Testis (tissue), 3 donors: ENCODE results near the gene SYMPK. TPM values are rescaled to one million over a fixed set of nuclear protein-coding genes. Genes with fewer than 3 reads are reported as not detected.

Source experiments
- DNase-seq: peaks from one replicate; pipeline ENCODE4 v3.0.0-alpha.2; 2019
- H3K27ac ChIP-seq, 2 donors: fragments of 200-600 bp; sonication (generic); one replicate each; pipeline ENCODE4 v1.5.1; 2019
- H3K27me3 ChIP-seq: fragments of 200-600 bp; sonication (generic); one replicate; pipeline ENCODE4 v1.5.1; 2019
- H3K36me3 ChIP-seq: fragments of 200-600 bp; sonication (generic); one replicate; pipeline ENCODE4 v1.5.1; 2017; ENCODE audit warnings: low read depth; ENCODE audit errors: missing control alignments
- H3K4me1 ChIP-seq: fragments of 200-600 bp; sonication (generic); one replicate; pipeline ENCODE4 v1.5.1; 2019
- H3K4me3 ChIP-seq, 2 donors: fragments of 200-600 bp; sonication (generic); one replicate each; pipeline ENCODE4 v1.5.1; 2017 to 2019
- H3K9me3 ChIP-seq: fragments of 200-600 bp; sonication (generic); one replicate; pipeline ENCODE4 v1.5.1; 2017
- CTCF ChIP-seq, 3 experiments: fragments of 450-650 bp in 2 of 3; fragments of 200-600 bp in 1 of 3; sonication (generic) in 1 of 3; IDR thresholded peaks; one replicate each; pipeline ENCODE4 v1.5.1; 2016 to 2019; ENCODE audit warnings: antibody characterized with exemption in 3 of 3, mild to moderate bottlenecking in 2 of 3, moderate library complexity in 1 of 3
- POLR2A ChIP-seq: fragments of 450-650 bp; IDR thresholded peaks from one replicate; pipeline ENCODE4 v1.6.1; 2017; ENCODE audit warnings: antibody characterized with exemption, mild to moderate bottlenecking, moderate library complexity
- WGBS, 2 donors: methylation state at CpG; one replicate each; pipeline ENCODE4 v1.1.5; 2018; 5-methylcytosine and 5-hydroxymethylcytosine counted together
- intact Hi-C: fragments of 100-400 bp; cut with DNase I; formaldehyde crosslinking; loops from one replicate; pipeline ENCODE4 v1.15.1; 2023; ENCODE audit warnings: low total_unique reads
- polyA plus RNA-seq: library from polyadenylated mRNA; stranded (reverse); fragments of 350-450 nt; fragmentation: Illumina TruSeq; extraction: RNeasy Lipid Tissue Mini Kit (QIAGEN cat#74804); gene quantifications from one replicate; pipeline ENCODE4 v1.2.3, GENCODE V29; 2014; ENCODE audit warnings: low read depth, low replicate concordance; ENCODE audit not compliant: insufficient read depth
- total RNA-seq, 2 donors: library from RNA; depleted of rRNA; stranded (reverse); fragments of >200 nt; gene quantifications; one replicate each; pipeline ENCODE4 v1.2.3, GENCODE V29; 2016

The SYMPK gene
- total and polyA plus RNA-seq, 3 donors from 2014 or later = 123 to 195 (median 142) TPM

GRCh38 chr19:45876411-45877197, 13.7 kb upstream of the SYMPK start:
- intact Hi-C loops = no loop called here
- no peak for DNase-seq
- Histone ChIP-seq H3K9me3 (no peaks in the 10 kb centered on the region), H3K36me3 (no peaks in the 10 kb centered on the region), H3K27ac (peak overlapping the region in 1 of 2 donors; percentile 47), H3K27me3 (no peaks in the 10 kb centered on the region), H3K4me3 (peak overlapping the region in 1 of 2 donors; percentile 33), H3K4me1 (peaks cover 9% of the 10 kb centered on the region)
- WGBS, 2 donors = 27 to 61% methylated on average over 22 to 27 of the region's 41 CpGs
- TF ChIP-seq POLR2A (no peak), CTCF (IDR thresholded peaks at IDR 0.05) (no peak)

GRCh38 chr19:45876161-45876410, 13.1 kb upstream of the SYMPK start:
- peaks cover 9% of the 10 kb centered on the region for H3K4me1 ChIP-seq
- peak overlapping the region in 1 of 2 donors; percentile 33 for H3K4me3 ChIP-seq
- WGBS, 2 donors = 57 to 66% methylated on average over 4 of the region's 4 CpGs
- TF ChIP-seq POLR2A = no peak
- no peak for TF ChIP-seq CTCF (IDR thresholded peaks at IDR 0.05)
- no peaks in the 10 kb centered on the region for H3K36me3 ChIP-seq
- no peaks in the 10 kb centered on the region for H3K9me3 ChIP-seq
- H3K27me3 ChIP-seq = no peaks in the 10 kb centered on the region
- no peak overlapping the region for H3K27ac ChIP-seq
- intact Hi-C loops = no loop called here
- DNase-seq = no peak

GRCh38 chr19:45874620-45874966, 11.6 kb upstream of the SYMPK start:
- 91 to 93% methylated on average over 7 of the region's 7 CpGs for WGBS, 2 donors
- intact Hi-C loops = no loop called here
- Histone ChIP-seq H3K9me3 (no peaks in the 10 kb centered on the region), H3K27ac (no peak overlapping the region), H3K4me3 (no peak overlapping the region), H3K36me3 (no peaks in the 10 kb centered on the region), H3K4me1 (peaks cover 9% of the 10 kb centered on the region), H3K27me3 (no peaks in the 10 kb centered on the region)
- TF ChIP-seq POLR2A = no peak
- no peak for TF ChIP-seq CTCF (IDR thresholded peaks at IDR 0.05)
- no peak for DNase-seq

GRCh38 chr19:45873219-45873772, 10.3 kb upstream of the SYMPK start:
- Histone ChIP-seq H3K4me3 (no peak overlapping the region), H3K27ac (no peak overlapping the region), H3K4me1 (peaks cover 9% of the 10 kb centered on the region), H3K9me3 (no peaks in the 10 kb centered on the region), H3K36me3 (no peaks in the 10 kb centered on the region), H3K27me3 (no peaks in the 10 kb centered on the region)
- no peak for DNase-seq
- intact Hi-C loops = no loop called here
- TF ChIP-seq CTCF (IDR thresholded peaks at IDR 0.05) = no peak
- no peak for TF ChIP-seq POLR2A
- WGBS, 2 donors = 79 to 81% methylated on average over 6 to 7 of the region's 7 CpGs
